NCI-H1436 (cell line): Measurements from ENCODE around the gene SACM1L.

Source experiments
- DNase-seq: peaks from one replicate; lab custom pipeline; 2025; lab: John Stamatoyannopoulos, UW

The SACM1L gene

GRCh38 chr3:45789235-45789812 lies 100.1 kb downstream of the SACM1L start:
- no peak for DNase-seq

- no peak for DNase-seq
Observed at GRCh38 chr3:45790596-45790995, 101.4 kb downstream of the SACM1L start.

- no peak for DNase-seq
Observed at GRCh38 chr3:45792036-45792435, 102.8 kb downstream of the SACM1L start.

- no peak for DNase-seq
Observed at GRCh38 chr3:45792516-45793172, 103.4 kb downstream of the SACM1L start.

GRCh38 chr3:45793482-45794176 lies 104.4 kb downstream of the SACM1L start:
- DNase-seq = no peak

GRCh38 chr3:45794177-45794560 lies 105.0 kb downstream of the SACM1L start:
- no peak for DNase-seq

GRCh38 chr3:45794660-45795059 lies 105.5 kb downstream of the SACM1L start:
- no peak for DNase-seq
